NCI-H128 (cell line): ENCODE data around the gene HIPK3.
"Not testable (repeated sequence)": the region's sequence is repeated elsewhere in the genome, so short reads cannot be mapped to it uniquely, and the experiment has no call there.

Experiments used
- DNase-seq: peaks from one replicate; lab custom pipeline; 2025; ENCODE audit not compliant: unreplicated experiment; lab: John Stamatoyannopoulos, UW

HIPK3 gene

GRCh38 chr11:33258631-33259205 is 1.5 kb downstream of the HIPK3 start:
- no peak for DNase-seq

GRCh38 chr11:33259869-33260268 is 2.7 kb downstream of the HIPK3 start:
- DNase-seq, result no peak

DNA sequence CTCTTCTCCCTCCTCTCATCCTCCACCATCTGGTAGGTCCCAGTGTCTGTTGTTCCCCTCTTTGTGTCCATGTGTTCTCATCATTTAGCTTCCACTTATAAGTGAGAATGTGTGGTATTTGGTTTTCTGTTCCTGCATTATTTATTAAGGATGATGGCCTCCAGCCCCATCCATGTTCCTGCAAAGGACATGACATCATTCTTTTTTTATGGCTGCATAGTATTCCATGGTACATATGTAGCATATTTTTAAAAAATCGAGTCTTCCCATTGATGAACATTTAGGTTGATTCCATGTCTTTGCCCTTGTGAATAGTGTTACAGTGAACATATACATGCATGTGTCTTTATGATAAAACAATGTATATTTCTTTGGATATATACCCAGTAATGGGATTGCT is 4.2 kb downstream of the HIPK3 start:
- DNase-seq, result not testable (repeated sequence)

DNA sequence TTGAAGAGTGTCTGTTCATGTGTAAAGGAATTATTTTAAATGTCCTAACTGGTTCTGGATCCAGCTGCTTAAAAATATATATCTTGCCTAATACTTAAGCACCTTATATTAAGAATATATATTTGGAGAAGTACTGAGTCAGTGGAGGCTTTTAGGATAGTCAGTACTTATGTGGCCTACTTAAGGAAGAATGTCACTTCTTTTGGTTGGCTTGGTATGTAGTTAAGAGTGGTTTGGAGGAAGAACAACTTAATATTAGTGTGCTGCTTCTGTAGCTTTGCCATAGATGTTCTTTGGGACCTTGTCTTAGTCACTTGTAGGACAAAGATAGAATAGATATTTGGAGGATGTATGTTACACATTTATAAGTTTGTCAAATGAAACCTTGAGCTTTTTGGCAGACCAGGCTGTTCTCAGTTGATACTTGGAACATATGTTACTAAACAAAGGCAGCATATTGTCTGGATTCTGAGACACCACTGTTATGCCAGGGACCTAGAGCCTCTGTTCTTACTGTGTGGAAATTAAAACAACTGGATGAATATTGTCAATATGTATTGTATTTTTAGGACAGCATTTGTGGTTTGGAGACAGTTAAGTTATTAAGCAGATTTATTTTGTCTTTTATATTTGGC is 4.9 kb downstream of the HIPK3 start:
- DNase-seq, result no peak

GRCh38 chr11:33263549-33263948 is 6.4 kb downstream of the HIPK3 start:
- DNase-seq, result no peak

DNA sequence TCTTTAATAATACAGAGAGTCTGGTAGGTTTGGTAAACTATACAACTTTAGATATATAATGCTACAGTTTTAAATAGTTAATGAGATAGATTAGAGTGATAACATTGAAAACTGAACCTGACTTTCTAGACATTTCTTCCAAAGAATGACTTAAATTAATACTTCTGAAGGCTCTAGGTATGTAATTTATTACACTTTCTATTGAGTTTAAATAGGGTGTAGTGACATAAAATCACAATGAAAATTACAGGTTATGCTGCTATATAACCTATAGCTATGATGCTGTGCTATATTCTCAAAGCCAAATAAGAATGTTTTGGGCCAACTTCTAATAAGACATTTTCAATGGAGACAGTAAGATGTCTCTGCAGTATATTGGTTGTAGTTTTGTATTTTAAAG is 7.7 kb downstream of the HIPK3 start:
- DNase-seq, result no peak

GRCh38 chr11:33266393-33267215 is 9.4 kb downstream of the HIPK3 start:
- DNase-seq, result no peak

DNA sequence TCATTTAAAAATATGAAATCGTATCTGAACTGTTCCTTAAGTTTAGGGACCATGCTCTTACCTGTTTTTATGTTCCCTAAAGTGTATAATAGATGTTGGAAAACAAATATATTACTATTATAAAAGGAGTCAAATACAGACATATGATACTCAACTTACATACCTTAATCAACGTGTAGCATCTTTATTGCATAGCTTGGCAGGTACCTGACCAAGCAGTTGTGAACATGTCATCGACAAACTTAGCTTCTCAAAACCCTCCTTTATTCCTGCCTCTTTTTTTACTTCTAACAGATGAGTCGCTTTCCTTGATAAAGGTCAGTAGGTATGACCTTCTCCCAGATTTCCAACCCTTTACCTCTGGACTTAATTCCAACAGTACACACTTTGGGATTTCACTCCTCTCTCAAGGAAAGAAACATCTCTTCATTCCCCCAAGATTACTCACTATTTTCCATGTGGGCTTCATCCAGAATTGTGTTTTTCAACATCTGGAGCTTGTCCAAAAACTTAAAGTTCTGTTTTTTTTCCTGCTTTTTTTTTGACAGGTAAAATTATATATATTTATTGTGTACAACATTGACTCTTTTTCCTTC is 11.9 kb downstream of the HIPK3 start:
- no peak for DNase-seq

DNA sequence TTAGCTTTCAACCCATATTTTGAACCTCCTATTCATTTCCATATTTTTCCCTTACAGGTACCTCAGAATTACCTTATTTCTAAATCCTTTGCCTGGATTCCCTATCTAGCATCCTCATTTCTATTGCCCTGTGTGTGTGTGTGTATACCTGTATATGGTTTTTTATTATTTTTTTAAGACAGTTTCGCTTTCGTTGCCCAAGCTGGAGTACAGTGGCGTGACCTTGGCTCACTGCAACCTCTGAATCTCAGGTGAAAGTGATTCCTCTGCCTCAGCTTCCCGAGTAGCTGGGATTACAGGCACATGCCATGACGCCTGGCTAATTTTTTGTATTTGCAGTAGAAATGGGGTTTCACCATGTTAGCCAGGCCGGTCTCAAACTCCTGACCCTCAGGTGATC is 12.6 kb downstream of the HIPK3 start:
- DNase-seq, result no peak

DNA sequence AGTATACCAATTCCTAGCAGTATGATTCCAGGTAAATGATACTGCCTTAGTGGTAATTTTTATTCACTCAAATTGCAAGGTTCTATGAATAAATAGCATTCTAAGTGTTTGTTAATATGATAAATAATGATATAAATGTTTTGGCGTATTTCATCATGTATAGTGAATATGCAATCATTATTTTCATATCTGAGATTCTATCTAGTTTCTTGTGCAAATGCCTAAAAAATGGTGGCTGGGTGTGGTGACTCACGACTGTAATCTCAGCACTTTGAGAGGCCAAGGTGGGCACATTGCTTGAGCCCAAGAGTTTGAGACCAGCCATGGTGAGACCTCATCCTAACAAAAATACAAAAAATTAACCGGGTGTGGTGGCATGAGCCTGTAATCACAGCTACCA is 13.9 kb downstream of the HIPK3 start:
- DNase-seq, result no peak

DNA sequence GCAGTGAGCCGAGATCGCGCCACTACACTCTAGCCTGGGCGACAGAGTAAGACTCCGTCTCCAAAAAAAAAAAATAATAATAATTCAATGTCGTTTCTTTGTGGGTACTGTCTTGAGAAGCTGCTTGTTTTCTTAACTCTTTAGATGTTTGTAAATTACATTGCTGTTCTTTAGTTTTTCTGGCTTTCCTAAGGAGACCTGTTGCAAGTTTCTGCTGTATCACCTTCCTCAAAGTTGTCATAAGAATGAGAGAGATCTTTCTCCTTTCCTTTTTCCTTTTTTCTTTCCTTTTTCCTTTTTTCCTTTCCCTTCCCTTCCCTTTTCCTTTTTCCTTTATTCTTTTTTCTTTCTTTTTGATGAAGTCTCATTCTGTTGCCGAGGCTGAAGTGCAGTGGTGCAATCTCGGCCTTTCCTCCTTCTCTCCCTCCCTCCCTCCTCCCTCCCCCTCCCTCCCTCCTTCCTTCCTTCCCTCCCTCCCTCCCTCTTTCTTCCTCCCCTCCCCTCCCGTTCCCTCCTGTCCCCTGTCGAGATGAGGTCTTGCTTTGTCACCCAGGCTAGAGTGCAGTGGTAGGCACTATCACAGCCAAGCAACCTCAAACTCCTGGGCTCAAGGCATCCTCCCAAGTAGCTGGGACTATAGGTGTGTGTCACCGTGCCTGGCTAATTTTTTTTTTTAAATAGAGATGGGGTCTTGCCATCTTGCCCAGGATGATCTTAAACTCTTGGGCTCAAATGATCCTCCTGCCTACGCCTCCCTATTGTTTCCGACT is 15.3 kb downstream of the HIPK3 start:
- DNase-seq, result no peak

DNA sequence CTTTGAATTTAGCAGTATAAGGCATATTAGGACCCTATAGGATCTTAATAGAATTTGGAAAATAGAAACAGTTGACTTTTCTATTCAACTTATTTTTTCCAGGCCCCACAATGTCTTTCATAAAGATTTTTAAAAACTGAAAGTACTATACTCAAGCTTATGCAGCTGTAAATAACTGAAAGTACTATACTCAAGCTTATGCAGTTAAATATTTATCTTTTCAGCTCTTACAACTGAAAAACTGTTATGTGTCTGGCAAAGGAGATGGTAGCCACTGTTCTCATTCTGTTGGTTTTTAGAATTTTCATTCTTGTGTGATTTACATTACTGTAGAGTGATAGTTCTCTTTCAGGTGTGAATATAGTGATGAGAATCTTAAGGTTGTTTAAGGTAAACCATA is 16.5 kb downstream of the HIPK3 start:
- no peak for DNase-seq

DNA sequence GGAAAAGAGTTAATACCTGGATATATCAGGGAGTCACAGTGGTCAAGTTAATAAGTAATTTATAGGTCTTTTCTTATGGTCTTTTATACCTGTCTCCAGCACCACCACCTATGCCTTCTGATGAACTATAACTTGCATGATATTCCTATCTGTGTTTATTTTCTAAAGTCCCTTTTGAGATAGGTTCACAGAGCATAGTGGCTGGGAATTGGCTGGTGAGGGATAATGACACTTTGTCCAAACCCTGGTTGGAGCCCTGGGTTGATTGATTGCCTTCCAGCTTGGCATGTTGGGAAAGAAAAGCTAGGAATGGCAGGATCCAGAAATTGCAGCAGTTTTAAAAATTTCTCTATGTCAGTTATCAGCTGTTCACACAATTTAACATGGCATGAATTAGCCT is 23.2 kb downstream of the HIPK3 start:
- DNase-seq, result no peak

GRCh38 chr11:33281758-33282157 is 24.6 kb downstream of the HIPK3 start:
- no peak for DNase-seq

- DNase-seq, result no peak
Measured at GRCh38 chr11:33284818-33285217, 27.6 kb downstream of the HIPK3 start.

DNA sequence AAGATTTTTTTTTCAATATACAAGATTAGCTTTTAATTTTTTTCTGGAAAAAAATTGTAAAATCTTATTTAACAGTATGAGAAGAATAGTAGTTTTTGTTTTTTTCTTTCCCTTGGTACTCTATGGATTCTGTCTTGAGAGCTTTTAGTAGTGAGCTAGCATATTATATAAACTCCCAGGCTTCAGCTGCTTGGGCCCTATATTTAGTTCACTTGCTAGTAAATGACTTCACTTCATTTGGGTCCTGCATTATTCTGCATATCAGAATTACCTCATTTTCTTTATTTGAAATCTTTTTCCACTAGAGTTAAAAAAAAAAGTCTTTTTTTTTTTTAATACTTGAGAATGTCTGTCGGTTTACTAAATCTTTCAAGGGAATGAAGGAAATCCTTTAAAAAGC is 33.1 kb downstream of the HIPK3 start:
- no peak for DNase-seq

- no peak for DNase-seq
Measured at GRCh38 chr11:33291004-33291777, 34.0 kb downstream of the HIPK3 start.

DNA sequence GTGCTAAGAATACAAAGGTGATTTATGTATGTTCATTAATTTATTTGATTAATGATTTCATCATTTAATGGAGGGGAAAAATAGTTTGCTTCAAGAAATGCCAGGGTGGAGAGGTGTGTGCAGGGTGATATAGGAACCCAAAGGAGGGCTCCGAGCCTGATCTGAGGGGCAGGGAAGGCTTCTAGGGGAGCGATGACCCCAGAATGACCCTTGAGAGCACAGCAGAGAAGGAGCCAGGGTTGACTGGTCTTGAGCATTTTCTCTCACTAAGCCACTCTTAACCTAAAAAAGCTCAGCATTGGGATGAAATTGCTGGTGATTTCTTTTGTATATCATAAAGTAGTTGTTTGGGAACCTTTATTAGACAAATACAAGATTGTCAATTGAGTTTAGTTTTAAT is 35.1 kb downstream of the HIPK3 start:
- no peak for DNase-seq

DNA sequence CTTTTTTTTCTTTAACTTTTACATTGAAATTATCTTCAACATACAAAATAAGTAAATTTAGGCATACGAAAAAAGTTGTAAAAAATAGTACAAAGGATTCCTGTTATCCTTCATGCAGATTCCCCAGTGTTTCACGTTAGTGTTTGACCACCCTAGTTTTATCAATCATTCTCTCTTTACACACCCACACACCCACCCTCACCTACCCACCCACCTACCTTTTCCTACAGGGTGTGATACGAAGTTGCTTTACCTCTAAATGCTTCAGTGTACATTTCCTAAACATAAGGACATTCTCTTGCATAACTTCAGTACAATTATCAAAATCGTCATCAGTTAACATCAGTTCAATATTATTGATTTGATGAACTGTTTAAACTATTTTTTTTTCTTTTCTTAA is 37.0 kb downstream of the HIPK3 start:
- no peak for DNase-seq

GRCh38 chr11:33294797-33295196 is 37.6 kb downstream of the HIPK3 start:
- no peak for DNase-seq

DNA sequence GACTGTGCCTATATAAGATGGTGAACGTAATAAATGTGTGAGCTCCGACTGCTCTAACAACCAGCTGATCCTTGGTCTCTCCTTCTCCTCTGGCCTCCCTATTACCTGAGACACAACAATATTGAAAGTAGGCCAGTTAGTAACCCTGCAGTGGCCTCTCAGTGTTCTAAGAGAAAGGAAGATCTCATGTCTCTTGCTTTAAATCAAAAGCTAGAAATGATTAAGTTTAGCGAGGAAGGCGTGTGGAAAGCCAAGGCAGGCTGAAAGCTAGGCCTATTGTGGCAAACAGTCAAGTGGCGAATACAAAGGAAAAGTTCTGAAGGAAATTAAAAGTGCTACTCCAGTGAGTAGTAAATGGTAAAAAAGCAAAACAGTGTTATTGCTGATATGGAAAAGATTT is 39.5 kb downstream of the HIPK3 start:
- DNase-seq, result no peak
